Astrocyte (in vitro differentiated cells and primary cell): ENCODE measurements around the gene HSPA1A. TPM values are rescaled to one million over a fixed set of nuclear protein-coding genes. Genes with fewer than 3 reads are reported as not detected.

Experiments used
- DNase-seq: peaks from one replicate; pipeline ENCODE4 v3.0.0-alpha.2; 2010; ENCODE audit warnings: low read depth
- FAIRE-seq: peaks from 2 replicates; lab custom pipeline; 2011; peaks lifted over from hg19 to GRCh38; lab: Jason Lieb, UNC
- H2AFZ ChIP-seq: 2 replicates; pipeline ENCODE4 v1.6.0; 2012; ENCODE audit warnings: low read depth, low read length, inconsistent platforms
- H3K27ac ChIP-seq: 2 replicates; pipeline ENCODE4 v1.5.1; 2011; ENCODE audit warnings: low read depth, low read length, inconsistent platforms
- H3K27me3 ChIP-seq: 2 replicates; pipeline ENCODE4 v1.6.0; 2011; ENCODE audit warnings: low read length, inconsistent platforms; ENCODE audit not compliant: insufficient read depth
- H3K36me3 ChIP-seq: 2 replicates; pipeline ENCODE4 v1.5.1; 2011; ENCODE audit warnings: low read length, inconsistent platforms; ENCODE audit not compliant: insufficient read depth
- H3K4me1 ChIP-seq: 2 replicates; pipeline ENCODE4 v1.5.1; 2011; ENCODE audit warnings: low read length, inconsistent platforms; ENCODE audit not compliant: insufficient read depth
- H3K4me2 ChIP-seq: 2 replicates; pipeline ENCODE4 v1.6.0; 2012; ENCODE audit warnings: low read length, inconsistent platforms
- H3K4me3 ChIP-seq: 2 replicates; pipeline ENCODE4 v1.5.1; 2011; ENCODE audit warnings: low read depth, mild to moderate bottlenecking, low read length, inconsistent platforms; ENCODE audit not compliant: insufficient read depth
- H3K79me2 ChIP-seq: 2 replicates; pipeline ENCODE4 v1.6.0; 2012; ENCODE audit warnings: mild to moderate bottlenecking, low read length, inconsistent platforms; ENCODE audit not compliant: insufficient read depth
- H3K9ac ChIP-seq: 2 replicates; pipeline ENCODE4 v1.6.0; 2012; ENCODE audit warnings: mild to moderate bottlenecking, low read length, inconsistent platforms
- H3K9me3 ChIP-seq: 2 replicates; pipeline ENCODE4 v1.5.1; 2012; ENCODE audit warnings: low read depth, mild to moderate bottlenecking, low read length, inconsistent platforms; ENCODE audit not compliant: insufficient read depth
- H4K20me1 ChIP-seq: 2 replicates; pipeline ENCODE4 v1.6.0; 2012; ENCODE audit warnings: low read length, inconsistent platforms; ENCODE audit not compliant: insufficient read depth
- H3K27ac Mint-ChIP-seq: one replicate; pipeline ENCODE4 v1.8.0; 2021; ENCODE audit warnings: mild to moderate bottlenecking, mixed read lengths; ENCODE audit not compliant: unreplicated experiment
- H3K27me3 Mint-ChIP-seq: one replicate; pipeline ENCODE4 v1.8.0; 2021; ENCODE audit warnings: low read depth, mixed read lengths; ENCODE audit not compliant: unreplicated experiment
- H3K36me3 Mint-ChIP-seq: one replicate; pipeline ENCODE4 v1.8.0; 2021; ENCODE audit warnings: low read depth, mixed read lengths; ENCODE audit not compliant: unreplicated experiment
- H3K4me1 Mint-ChIP-seq: one replicate; pipeline ENCODE4 v1.8.0; 2021; ENCODE audit warnings: low read depth, mixed read lengths; ENCODE audit not compliant: unreplicated experiment
- H3K4me3 Mint-ChIP-seq: one replicate; pipeline ENCODE4 v1.8.0; 2021; ENCODE audit warnings: mild to moderate bottlenecking, moderate library complexity, mixed read lengths; ENCODE audit not compliant: unreplicated experiment
- H3K9me3 Mint-ChIP-seq: one replicate; pipeline ENCODE4 v1.8.0; 2021; ENCODE audit warnings: mild to moderate bottlenecking, mixed read lengths; ENCODE audit not compliant: unreplicated experiment
- CTCF ChIP-seq: IDR thresholded peaks from 2 replicates; pipeline ENCODE4 v1.5.1; 2011; ENCODE audit warnings: low read depth, mild to moderate bottlenecking, inconsistent platforms, low read length, moderate library complexity; ENCODE audit not compliant: insufficient read depth
- EZH2 ChIP-seq: IDR thresholded peaks from 2 replicates; pipeline ENCODE4 v1.6.1; 2012; ENCODE audit warnings: mild to moderate bottlenecking, low read length, inconsistent platforms; ENCODE audit not compliant: insufficient read depth
- total RNA-seq: library from RNA; stranded (reverse); gene quantifications from 2 replicates; pipeline ENCODE4 v1.2.1, GENCODE V29; 2021

Gene HSPA1A
- total RNA-seq, 1 donor from 2014 or later = 52.7 TPM

DNA sequence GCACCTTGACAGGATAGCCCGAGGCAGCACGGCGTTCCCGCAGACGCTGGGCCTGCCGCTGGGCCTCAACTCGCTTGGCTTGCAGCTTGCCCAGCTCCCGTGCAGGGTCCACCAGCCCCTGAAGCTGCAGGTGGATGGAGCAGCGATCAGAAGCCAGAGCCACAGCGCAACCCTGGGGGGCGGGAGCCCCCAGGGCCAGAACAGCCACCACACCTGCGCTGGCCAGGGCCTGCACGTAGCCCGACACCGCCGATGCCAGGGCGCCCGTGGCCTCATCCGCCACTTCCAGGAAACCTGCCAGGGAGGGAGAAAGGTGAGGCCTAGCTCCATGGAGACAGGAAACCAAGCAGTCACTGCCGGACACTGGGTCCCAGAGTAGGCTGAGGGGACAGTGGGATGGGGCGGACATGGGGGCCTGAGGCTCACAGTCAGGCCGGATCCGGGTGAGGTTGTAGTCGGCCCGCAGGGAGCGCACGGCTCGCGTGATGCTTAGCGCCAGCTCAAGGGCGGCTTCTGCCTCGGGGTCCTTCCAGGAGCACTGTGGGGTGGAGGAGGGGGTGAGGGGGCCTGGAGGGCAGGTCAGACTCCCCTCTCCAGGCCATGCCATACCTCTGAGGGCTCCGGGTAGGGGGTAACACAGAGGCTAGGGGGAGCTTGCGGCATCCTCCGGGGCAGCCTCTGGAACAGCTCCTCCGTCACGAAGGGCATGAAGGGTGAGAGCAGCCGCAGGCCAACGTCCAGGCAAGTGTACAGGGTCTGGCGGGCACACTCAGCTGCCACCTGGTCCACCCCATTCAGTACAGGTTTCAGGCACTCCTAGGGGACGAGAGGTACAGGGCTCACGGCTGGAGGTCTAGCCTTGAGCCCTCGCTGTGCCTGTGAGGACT, 36.1 kb upstream of the HSPA1A start:
- Histone ChIP-seq H3K4me1 (peaks cover 16% of the 10 kb centered on the region), H3K4me3 (no peak overlapping the region), H3K79me2 (no peaks in the 10 kb centered on the region), H2AFZ (no peak overlapping the region), H4K20me1 (peaks cover 9% of the 10 kb centered on the region), H3K4me2 (no peak overlapping the region), H3K9me3 (no peaks in the 10 kb centered on the region), H3K27me3 (no peaks in the 10 kb centered on the region), H3K27ac (no peak overlapping the region), H3K9ac (no peak overlapping the region), H3K36me3 (peaks cover 8% of the 10 kb centered on the region)
- no peak overlapping the region for H3K27ac Mint-ChIP-seq
- H3K4me3 Mint-ChIP-seq = no peak overlapping the region
- FAIRE-seq (no peak), DNase-seq (no peak)
- TF ChIP-seq EZH2 (no peak), CTCF (no peak)
- H3K36me3 Mint-ChIP-seq = peaks cover 26% of the 10 kb centered on the region
- H3K27me3 Mint-ChIP-seq = no peaks in the 10 kb centered on the region
- H3K4me1 Mint-ChIP-seq = peaks cover 6% of the 10 kb centered on the region
- H3K9me3 Mint-ChIP-seq = no peaks in the 10 kb centered on the region

GRCh38 chr6:31779908-31780307, 35.4 kb upstream of the HSPA1A start:
- H3K9ac ChIP-seq = no peak overlapping the region
- peaks cover 29% of the 10 kb centered on the region for H3K36me3 Mint-ChIP-seq
- no peak overlapping the region for H3K4me3 Mint-ChIP-seq
- H3K27ac ChIP-seq = no peak overlapping the region
- peaks cover 9% of the 10 kb centered on the region for H4K20me1 ChIP-seq
- H3K9me3 ChIP-seq = no peaks in the 10 kb centered on the region
- no peak overlapping the region for H2AFZ ChIP-seq
- peaks cover 14% of the 10 kb centered on the region for H3K36me3 ChIP-seq
- H3K9me3 Mint-ChIP-seq = no peaks in the 10 kb centered on the region
- no peak for FAIRE-seq
- no peaks in the 10 kb centered on the region for H3K27me3 Mint-ChIP-seq
- no peak overlapping the region for H3K4me3 ChIP-seq
- no peak for DNase-seq
- no peak overlapping the region for H3K4me2 ChIP-seq
- TF ChIP-seq EZH2 = no peak
- TF ChIP-seq CTCF = no peak
- no peaks in the 10 kb centered on the region for H3K27me3 ChIP-seq
- no peak overlapping the region for H3K27ac Mint-ChIP-seq
- H3K4me1 ChIP-seq = peaks cover 16% of the 10 kb centered on the region
- peaks cover 6% of the 10 kb centered on the region for H3K4me1 Mint-ChIP-seq
- H3K79me2 ChIP-seq = no peaks in the 10 kb centered on the region
